Esophagus squamous epithelium (tissue), 4 donors: Measurements from ENCODE around the gene FNIP1.

Source experiments
- CTCF ChIP-seq, 6 experiments: fragments of 450-650 bp in 4 of 6; fragments of 200-600 bp in 2 of 6; sonication (generic) in 2 of 6; IDR thresholded peaks; one replicate each; pipeline ENCODE4 v1.5.1; 2016 to 2019; ENCODE audit warnings: antibody characterized with exemption in 6 of 6, mild to moderate bottlenecking in 4 of 6, moderate library complexity in 4 of 6
- POLR2A ChIP-seq, 4 donors: fragments of 450-650 bp; IDR thresholded peaks; one replicate each; pipeline ENCODE4 v1.6.1; 2017; ENCODE audit warnings: antibody characterized with exemption in 4 of 4, mild to moderate bottlenecking in 4 of 4, moderate library complexity in 3 of 4

- TF ChIP-seq POLR2A (IDR thresholded peaks at IDR 0.05) (no peak), CTCF (IDR thresholded peaks at IDR 0.05) (no peak)
Measured at GRCh38 chr5:131630208-131630962, 166.4 kb downstream of the FNIP1 start.
